Sigmoid colon (tissue), 4 donors: ENCODE results near the gene LDB2.

Experiments
- CTCF ChIP-seq, 4 experiments: fragments of 450-650 bp in 3 of 4; fragments of 200-600 bp in 1 of 4; IDR thresholded peaks; one replicate each; pipeline ENCODE4 v1.5.1; 2016 to 2019; ENCODE audit warnings: antibody characterized with exemption in 4 of 4, mild to moderate bottlenecking in 3 of 4, moderate library complexity in 2 of 4
- EP300 ChIP-seq, 4 donors: sonication (generic); formaldehyde crosslinking; IDR thresholded peaks; one replicate each; pipeline ENCODE4 v1.6.1; 2017; ENCODE audit warnings: antibody characterized with exemption in 4 of 4
- POLR2A ChIP-seq, 2 donors: fragments of 450-650 bp; IDR thresholded peaks; one replicate each; pipeline ENCODE4 v1.6.1; 2016; ENCODE audit warnings: antibody characterized with exemption in 2 of 2, mild to moderate bottlenecking in 2 of 2, moderate library complexity in 2 of 2
- POLR2AphosphoS5 ChIP-seq, 4 donors: sonication (generic); formaldehyde crosslinking; IDR thresholded peaks; one replicate each; pipeline ENCODE4 v1.6.1; 2017; ENCODE audit warnings: antibody characterized with exemption in 4 of 4

- no peak for TF ChIP-seq CTCF (IDR thresholded peaks at IDR 0.05)
- TF ChIP-seq POLR2A (IDR thresholded peaks at IDR 0.05), result no peak
- TF ChIP-seq POLR2AphosphoS5 (IDR thresholded peaks at IDR 0.05), result no peak
- TF ChIP-seq EP300 (IDR thresholded peaks at IDR 0.05), result no peak
Observed at GRCh38 chr4:16705341-16705740, 193.1 kb downstream of the LDB2 start.
